Stomach (tissue), 4 donors: Measurements from ENCODE around the gene DHX8.

Experiments
- POLR2A ChIP-seq, 4 donors: fragments of 450-650 bp; IDR thresholded peaks; one replicate each; pipeline ENCODE4 v1.6.1; 2016; ENCODE audit warnings: antibody characterized with exemption in 4 of 4, control low read depth in 2 of 4, mild to moderate bottlenecking in 1 of 4, moderate library complexity in 1 of 4
- POLR2AphosphoS5 ChIP-seq, 3 donors: sonication (generic); formaldehyde crosslinking; IDR thresholded peaks; one replicate each; pipeline ENCODE4 v1.6.1; 2016; ENCODE audit warnings: antibody characterized with exemption in 3 of 3
- TF ChIP-seq, protein P1 (sequence below), 7 experiments: fragments of 450-650 bp in 4 of 7; fragments of 200-600 bp in 3 of 7; sonication (generic) in 3 of 7; IDR thresholded peaks; one replicate each; pipeline ENCODE4 v1.5.1; 2016 to 2019; ENCODE audit warnings: antibody characterized with exemption in 7 of 7, control low read depth in 2 of 7, mild to moderate bottlenecking in 1 of 7

DNA sequence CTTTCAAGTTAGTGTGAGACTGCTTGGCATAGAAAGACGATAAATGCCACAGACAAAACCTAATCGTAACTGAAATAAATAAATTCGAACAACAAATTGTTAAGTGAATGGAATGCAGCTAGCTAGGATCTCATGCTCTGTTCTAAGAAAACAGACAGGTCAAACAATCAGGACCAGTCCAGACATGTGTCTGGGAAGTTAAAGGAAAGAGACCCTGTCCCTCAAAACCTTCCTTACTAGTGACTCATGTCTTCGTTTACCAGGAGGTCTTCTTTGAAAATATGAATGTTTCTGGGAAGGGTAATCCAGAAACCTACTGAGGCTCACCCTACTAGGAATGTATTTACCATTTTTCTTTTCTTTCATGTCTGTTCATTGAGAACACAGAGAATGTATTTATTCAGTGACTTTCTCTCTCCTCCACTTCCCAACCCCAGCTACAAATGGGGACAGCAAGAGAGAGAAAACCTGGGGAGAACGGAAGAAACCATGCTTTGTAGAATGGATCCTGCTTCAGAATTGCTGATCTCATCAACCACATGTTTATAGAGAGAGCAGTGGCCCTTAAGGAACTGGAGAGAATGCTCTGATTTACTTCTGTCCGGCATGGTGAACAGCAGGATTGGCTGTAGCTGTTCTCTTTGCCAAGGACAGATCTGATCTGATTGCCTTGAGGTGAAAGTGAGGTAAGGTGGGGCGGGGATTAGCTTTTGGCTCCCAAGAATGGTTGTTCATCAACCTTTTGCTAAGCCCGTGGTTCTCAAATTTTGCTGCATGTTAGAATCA, 39.4 kb upstream of the DHX8 start:
- TF ChIP-seq, protein P1, sequence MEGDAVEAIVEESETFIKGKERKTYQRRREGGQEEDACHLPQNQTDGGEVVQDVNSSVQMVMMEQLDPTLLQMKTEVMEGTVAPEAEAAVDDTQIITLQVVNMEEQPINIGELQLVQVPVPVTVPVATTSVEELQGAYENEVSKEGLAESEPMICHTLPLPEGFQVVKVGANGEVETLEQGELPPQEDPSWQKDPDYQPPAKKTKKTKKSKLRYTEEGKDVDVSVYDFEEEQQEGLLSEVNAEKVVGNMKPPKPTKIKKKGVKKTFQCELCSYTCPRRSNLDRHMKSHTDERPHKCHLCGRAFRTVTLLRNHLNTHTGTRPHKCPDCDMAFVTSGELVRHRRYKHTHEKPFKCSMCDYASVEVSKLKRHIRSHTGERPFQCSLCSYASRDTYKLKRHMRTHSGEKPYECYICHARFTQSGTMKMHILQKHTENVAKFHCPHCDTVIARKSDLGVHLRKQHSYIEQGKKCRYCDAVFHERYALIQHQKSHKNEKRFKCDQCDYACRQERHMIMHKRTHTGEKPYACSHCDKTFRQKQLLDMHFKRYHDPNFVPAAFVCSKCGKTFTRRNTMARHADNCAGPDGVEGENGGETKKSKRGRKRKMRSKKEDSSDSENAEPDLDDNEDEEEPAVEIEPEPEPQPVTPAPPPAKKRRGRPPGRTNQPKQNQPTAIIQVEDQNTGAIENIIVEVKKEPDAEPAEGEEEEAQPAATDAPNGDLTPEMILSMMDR (IDR thresholded peaks at IDR 0.05), result no peak
- TF ChIP-seq POLR2A (IDR thresholded peaks at IDR 0.05) (no peak), POLR2AphosphoS5 (IDR thresholded peaks at IDR 0.05) (no peak)
